ENCODE measurements around the gene OPN1SW.

Gene OPN1SW

DNA sequence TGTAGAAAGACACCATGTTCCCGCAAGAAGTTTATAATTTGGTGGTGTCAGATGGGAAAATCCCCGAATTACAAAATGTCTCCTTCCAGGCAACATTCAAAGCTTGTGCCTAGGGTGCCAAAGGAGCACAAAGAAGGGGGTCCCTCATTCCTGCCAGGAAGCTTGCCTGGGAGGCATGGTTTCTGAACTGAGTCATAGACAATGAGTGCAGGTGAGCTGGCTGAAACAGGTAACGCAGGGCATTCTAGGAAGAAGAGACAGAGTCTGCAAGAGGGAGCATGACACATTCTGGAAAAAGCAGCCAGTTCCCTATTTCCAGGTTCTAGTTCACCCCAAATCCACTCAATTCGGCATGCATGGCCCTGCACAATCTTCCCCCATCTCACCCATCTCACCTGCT lies 48.4 kb downstream of the OPN1SW start:
- no peak for DNase-seq (ENCODE audit: low spot score in 2 of 2)
- H3K27me3 ChIP-seq (ENCODE audit: low read depth), result peaks cover 8% of the 10 kb centered on the region; the same call in 1 of the 2 replicates
- in situ Hi-C loops (cut with MboI; ENCODE audit: low sequenced_read_pairs), result no loop called here
- no peaks in the 10 kb centered on the region for H3K36me3 ChIP-seq (replicated peaks)
- no peaks in the 10 kb centered on the region for H3K9me3 ChIP-seq
- H3K4me3 ChIP-seq, result no peak overlapping the region
- H3K4me1 ChIP-seq, result no peaks in the 10 kb centered on the region

DNA sequence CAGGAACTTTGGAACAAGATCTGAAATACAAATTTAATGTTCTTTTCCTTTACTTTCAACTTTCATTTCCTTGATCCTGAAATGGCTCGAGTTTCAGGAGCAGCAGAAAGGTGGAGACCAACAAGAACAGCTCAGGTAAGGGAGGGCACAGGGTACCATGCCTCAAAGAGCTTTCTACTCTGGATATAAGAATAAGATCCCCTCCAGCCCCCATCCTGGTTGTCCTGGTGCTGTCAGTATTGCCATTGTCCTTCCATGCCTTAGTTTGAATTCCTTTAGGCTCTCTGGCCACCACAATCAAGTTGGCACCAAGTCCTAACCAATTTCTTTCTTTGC lies 48.9 kb downstream of the OPN1SW start:
- no peak for DNase-seq (ENCODE audit: low spot score in 2 of 2)
- in situ Hi-C loops (cut with MboI; ENCODE audit: low sequenced_read_pairs), result no loop called here
- Histone ChIP-seq H3K36me3 (replicated peaks) (no peaks in the 10 kb centered on the region), H3K27me3 (ENCODE audit: low read depth) (0 out of 2 replicates have a peak, but pooled peaks cover 7% of the 10 kb centered on the region), H3K9me3 (no peaks in the 10 kb centered on the region), H3K4me1 (no peaks in the 10 kb centered on the region), H3K4me3 (no peak overlapping the region)

DNA sequence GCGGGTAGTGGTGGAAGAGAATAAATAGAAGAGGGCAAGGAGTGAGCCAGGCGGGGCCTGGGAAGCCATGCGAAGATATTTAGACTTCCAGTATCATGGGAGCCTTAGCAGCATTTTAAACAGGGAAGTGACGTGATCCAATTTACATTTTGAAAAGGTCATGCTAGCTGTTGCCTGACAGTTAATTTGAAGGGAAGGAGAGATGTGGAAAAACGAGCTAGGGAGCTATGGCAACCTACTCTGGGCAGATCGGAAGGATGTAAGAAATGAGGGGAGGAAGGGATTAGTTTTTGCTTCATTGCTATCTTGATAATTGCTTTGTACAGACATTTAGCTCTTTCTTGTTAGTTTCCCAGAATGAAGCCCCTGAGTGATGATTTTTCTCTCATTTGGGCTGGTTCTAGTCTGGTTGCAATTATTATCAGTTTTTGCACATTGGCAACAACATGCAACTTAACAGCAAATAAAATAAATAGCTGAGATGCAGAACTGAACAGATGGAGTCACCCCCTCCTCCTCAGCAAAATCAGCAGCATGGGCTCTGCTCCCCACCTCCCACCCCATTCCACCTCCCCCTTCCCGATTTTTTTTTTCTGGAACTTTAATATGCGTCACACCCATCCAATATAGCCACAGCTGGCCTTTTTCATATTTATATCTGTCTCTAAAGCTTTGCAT lies 49.4 kb downstream of the OPN1SW start:
- DNase-seq (ENCODE audit: low spot score in 2 of 2), result no peak
- Histone ChIP-seq H3K36me3 (replicated peaks) (no peaks in the 10 kb centered on the region), H3K4me3 (no peak overlapping the region), H3K9me3 (no peaks in the 10 kb centered on the region), H3K4me1 (no peaks in the 10 kb centered on the region), H3K27me3 (ENCODE audit: low read depth) (0 out of 2 replicates have a peak, but pooled peaks cover 3% of the 10 kb centered on the region)
- in situ Hi-C loops (cut with MboI; ENCODE audit: low sequenced_read_pairs), result no loop called here

GRCh38 chr7:128725531-128725930 lies 50.1 kb downstream of the OPN1SW start:
- H3K27me3 ChIP-seq (ENCODE audit: low read depth), result 0 out of 2 replicates have a peak, but pooled peaks cover 3% of the 10 kb centered on the region
- no peaks in the 10 kb centered on the region for H3K4me1 ChIP-seq
- H3K36me3 ChIP-seq (replicated peaks), result no peaks in the 10 kb centered on the region
- in situ Hi-C loops (cut with MboI; ENCODE audit: low sequenced_read_pairs), result no loop called here
- DNase-seq (ENCODE audit: low spot score in 2 of 2), result no peak
- no peaks in the 10 kb centered on the region for H3K9me3 ChIP-seq
- H3K4me3 ChIP-seq, result no peak overlapping the region

GRCh38 chr7:128724743-128725142 lies 50.9 kb downstream of the OPN1SW start:
- no peak for DNase-seq (ENCODE audit: low spot score in 2 of 2)
- Histone ChIP-seq H3K9me3 (no peaks in the 10 kb centered on the region), H3K4me1 (no peaks in the 10 kb centered on the region), H3K27me3 (ENCODE audit: low read depth) (0 out of 2 replicates have a peak, but pooled peaks cover 3% of the 10 kb centered on the region), H3K4me3 (no peak overlapping the region), H3K36me3 (replicated peaks) (no peaks in the 10 kb centered on the region)
- in situ Hi-C loops (cut with MboI; ENCODE audit: low sequenced_read_pairs), result no loop called here
